Left lung (tissue), 10 donors: Measurements from ENCODE around the gene HSPB2. TPM values are rescaled to one million over a fixed set of nuclear protein-coding genes. Genes with fewer than 3 reads are reported as not detected.

Experiments used
- ATAC-seq: fragments of 200-7000 bp; cut with Tn5 transposase; one replicate; pipeline ENCODE4 v1.9.1; 2020; ENCODE audit warnings: moderate library complexity
- DNase-seq, 4 donors: peaks; one replicate each; pipeline ENCODE4 v3.0.0-alpha.2; 2013 to 2020
- H3K27ac ChIP-seq, 2 donors: fragments of 200-600 bp; sonication (generic) in 1 of 2; one replicate each; pipeline versions ENCODE4 v1.5.0 to v1.8.0; 2020 to 2021
- H3K27me3 ChIP-seq, 2 donors: fragments of 200-600 bp; sonication (generic) in 1 of 2; one replicate each; pipeline versions ENCODE4 v1.5.0 to v1.8.0; 2020 to 2021
- H3K36me3 ChIP-seq, 2 donors: fragments of 200-600 bp; sonication (generic) in 1 of 2; one replicate each; pipeline versions ENCODE4 v1.5.0 to v1.8.0; 2020 to 2021
- H3K4me1 ChIP-seq, 2 donors: fragments of 200-600 bp; one replicate each; pipeline ENCODE4 v1.8.0; 2021
- H3K4me3 ChIP-seq, 2 donors: fragments of 200-600 bp; sonication (generic) in 1 of 2; one replicate each; pipeline versions ENCODE4 v1.5.0 to v1.8.0; 2020 to 2021; ENCODE audit warnings: mild to moderate bottlenecking in 1 of 2
- H3K9me3 ChIP-seq, 2 donors: fragments of 200-600 bp; sonication (generic) in 1 of 2; one replicate each; pipeline versions ENCODE4 v1.5.0 to v1.8.0; 2020 to 2021
- intact Hi-C, 2 donors: fragments of 100-400 bp; cut with DNase I; formaldehyde crosslinking; loops; one replicate each; pipeline versions ENCODE4 v1.11.2 to v1.14.2; 2022
- polyA plus RNA-seq, 6 donors: library from polyadenylated mRNA; unstranded; fragments of 120-200 nt; gene quantifications; one replicate each; pipeline ENCODE4 v1.2.1, GENCODE V29; 2013; ENCODE audit not compliant: insufficient read length in 6 of 6
- total RNA-seq, 2 donors: library from RNA; stranded (reverse); fragmentation: NEBNext Ultra II Directional; extraction: Animal tissue kit (Norgen Biotek cat#: 25700); gene quantifications; one replicate each; pipeline ENCODE4 v1.2.1, GENCODE V29; 2021
- TF ChIP-seq, protein P1 (sequence below), 2 donors: fragments of 200-600 bp; sonication (generic) in 1 of 2; IDR thresholded peaks; one replicate each; pipeline versions ENCODE4 v1.5.0 to v1.8.0; 2021; ENCODE audit warnings: antibody characterized with exemption in 2 of 2
- donor health status: DM: no; HTN: yes; CAD: no.
- donor health status: DM: no; HTN: no; CAD: no.

Gene HSPB2
- total and polyA plus RNA-seq, 8 donors, result 3.7 to 7.2 (median 4.8) TPM

DNA sequence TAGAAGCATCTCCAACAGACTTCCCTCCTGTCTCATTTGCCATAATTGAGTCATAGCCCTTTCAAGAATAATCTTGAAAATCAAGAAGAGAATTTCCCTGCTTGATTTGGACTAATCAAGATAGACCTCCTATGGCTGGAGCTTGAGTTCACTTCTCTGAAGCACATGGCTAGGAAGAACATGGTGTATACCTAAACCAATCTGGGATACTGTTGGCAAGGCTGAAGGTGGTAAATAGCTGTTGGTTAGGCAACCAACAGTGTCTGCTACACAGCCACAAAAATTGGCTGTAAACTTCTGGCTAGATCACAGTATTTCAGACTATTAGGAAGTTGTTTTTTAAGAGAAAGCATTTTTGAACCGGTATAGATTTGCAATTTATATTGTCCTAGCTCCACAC lies 5.9 kb upstream of the HSPB2 start:
- Histone ChIP-seq H3K27ac (no peak overlapping the region), H3K27me3 (peaks cover 0 to 15% of the 10 kb centered on the region in 2 donors), H3K4me1 (no peaks in the 10 kb centered on the region), H3K36me3 (no peaks in the 10 kb centered on the region), H3K4me3 (no peak overlapping the region), H3K9me3 (peaks cover 0 to 2% of the 10 kb centered on the region in 2 donors)
- TF ChIP-seq, protein P1, sequence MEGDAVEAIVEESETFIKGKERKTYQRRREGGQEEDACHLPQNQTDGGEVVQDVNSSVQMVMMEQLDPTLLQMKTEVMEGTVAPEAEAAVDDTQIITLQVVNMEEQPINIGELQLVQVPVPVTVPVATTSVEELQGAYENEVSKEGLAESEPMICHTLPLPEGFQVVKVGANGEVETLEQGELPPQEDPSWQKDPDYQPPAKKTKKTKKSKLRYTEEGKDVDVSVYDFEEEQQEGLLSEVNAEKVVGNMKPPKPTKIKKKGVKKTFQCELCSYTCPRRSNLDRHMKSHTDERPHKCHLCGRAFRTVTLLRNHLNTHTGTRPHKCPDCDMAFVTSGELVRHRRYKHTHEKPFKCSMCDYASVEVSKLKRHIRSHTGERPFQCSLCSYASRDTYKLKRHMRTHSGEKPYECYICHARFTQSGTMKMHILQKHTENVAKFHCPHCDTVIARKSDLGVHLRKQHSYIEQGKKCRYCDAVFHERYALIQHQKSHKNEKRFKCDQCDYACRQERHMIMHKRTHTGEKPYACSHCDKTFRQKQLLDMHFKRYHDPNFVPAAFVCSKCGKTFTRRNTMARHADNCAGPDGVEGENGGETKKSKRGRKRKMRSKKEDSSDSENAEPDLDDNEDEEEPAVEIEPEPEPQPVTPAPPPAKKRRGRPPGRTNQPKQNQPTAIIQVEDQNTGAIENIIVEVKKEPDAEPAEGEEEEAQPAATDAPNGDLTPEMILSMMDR (IDR thresholded peaks at IDR 0.05), result no peak
- ATAC-seq (no peak), DNase-seq (no peak)
- intact Hi-C loops, result no loop called here

DNA sequence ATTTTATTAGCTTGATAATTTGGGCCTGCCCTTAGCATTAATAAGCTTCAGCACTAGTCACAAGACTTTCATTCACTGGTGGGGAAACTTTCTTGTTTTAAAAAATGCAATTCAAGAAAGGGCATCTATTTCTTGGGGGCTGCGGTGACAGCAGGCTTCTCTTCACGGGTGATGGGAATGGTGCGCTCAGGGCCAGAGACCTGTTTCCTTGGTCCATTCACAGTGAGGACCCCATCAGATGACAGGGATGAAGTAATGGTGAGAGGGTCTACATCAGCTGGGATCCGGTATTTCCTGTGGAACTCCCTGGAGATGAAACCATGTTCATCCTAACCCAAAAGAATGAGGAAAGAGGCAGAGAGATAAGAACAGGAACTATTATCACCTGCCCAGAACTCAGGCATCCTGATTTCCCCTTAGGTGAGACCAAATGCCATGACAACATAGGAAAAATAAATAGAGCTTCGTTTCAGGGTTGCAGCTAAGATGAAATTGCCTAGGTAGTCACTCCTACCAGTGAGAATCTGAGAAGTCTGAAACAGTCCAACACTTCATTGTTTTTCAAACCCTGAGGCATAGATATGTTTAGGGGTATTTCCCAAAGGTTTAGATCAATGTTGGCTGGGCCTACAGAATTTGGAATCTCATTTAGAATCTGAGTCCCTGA lies 3.8 kb upstream of the HSPB2 start:
- no peak overlapping the region for H3K4me3 ChIP-seq

DNA sequence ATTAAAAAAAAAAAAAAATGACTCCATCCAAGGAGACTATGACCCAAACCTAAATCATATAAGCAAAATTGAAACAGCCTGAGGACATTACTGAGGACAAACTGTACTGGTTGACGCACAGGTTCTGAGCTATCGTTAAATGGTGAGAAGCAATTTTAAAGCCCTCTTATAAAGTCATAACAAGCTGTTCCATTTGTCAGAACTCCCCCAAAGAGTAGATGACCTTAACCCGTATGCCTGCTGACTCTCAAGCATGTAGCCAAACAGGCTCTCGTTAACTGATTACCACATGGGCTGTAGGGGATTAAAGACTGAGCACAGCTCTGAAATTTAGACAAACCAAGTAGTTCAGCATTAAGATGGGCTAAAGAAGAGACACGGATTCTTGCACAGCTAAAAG lies 3.2 kb upstream of the HSPB2 start:
- TF ChIP-seq, protein P1 (IDR thresholded peaks at IDR 0.05), result no peak
- Histone ChIP-seq H3K36me3 (no peaks in the 10 kb centered on the region), H3K9me3 (peaks cover 0 to 2% of the 10 kb centered on the region in 2 donors), H3K4me1 (no peaks in the 10 kb centered on the region), H3K4me3 (no peak overlapping the region), H3K27me3 (peaks cover 0 to 42% of the 10 kb centered on the region in 2 donors), H3K27ac (no peak overlapping the region)
- intact Hi-C loops, result no loop called here
- ATAC-seq, result no peak
- DNase-seq, result no peak

More for the DNA sequence above, 3.8 kb upstream of the HSPB2 start:
- H3K36me3 ChIP-seq, result no peaks in the 10 kb centered on the region
- intact Hi-C loops, result no loop called here
- H3K27ac ChIP-seq, result no peak overlapping the region
- peaks cover 0 to 36% of the 10 kb centered on the region in 2 donors for H3K27me3 ChIP-seq
- ATAC-seq (no peak), DNase-seq (no peak)
- no peaks in the 10 kb centered on the region for H3K4me1 ChIP-seq
- TF ChIP-seq, protein P1 (IDR thresholded peaks at IDR 0.05), result no peak
- peaks cover 0 to 2% of the 10 kb centered on the region in 2 donors for H3K9me3 ChIP-seq

DNA sequence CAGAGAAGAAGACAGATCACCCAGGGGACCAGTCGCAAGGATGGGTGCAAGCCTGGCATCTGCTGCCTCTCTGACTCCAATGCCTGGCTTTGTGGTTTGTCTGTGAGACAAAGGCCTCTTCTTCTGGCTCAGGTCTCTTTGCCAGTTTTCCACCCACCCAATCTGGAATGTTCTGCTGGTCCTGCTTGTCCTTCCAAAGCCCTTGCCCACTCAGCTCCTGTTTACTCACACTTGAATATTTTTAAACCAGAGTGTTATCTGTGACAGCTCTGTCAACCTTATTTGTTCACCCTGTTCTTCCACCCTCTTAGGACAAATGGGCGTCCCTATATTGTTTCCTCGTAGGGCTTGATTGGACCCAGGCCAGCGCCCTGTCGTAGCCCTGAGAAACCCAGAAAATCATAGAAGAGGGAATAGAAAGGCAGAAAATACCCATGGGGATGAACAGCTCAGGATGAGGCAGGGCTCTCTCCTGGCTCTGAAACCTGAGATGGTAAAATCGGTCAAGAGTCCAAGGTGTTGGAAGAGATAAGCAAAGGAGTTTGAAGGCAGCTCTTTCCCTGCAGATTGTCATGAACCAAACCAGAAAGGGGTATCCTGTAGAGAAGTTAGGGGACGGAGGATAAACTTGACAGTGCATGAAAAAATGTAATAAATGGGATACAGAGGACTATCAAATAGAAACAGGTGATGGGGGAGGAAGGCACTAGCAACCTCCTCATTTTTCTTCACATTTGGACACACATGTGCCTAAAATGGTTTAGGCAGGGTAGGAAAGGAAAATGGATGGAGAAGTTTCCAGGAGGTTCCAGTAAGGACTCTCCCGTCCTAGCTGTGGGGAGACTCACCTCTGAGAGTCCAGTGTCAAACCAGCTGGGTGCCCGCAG lies 1.6 kb upstream of the HSPB2 start:
- DNase-seq, result no peak
- ATAC-seq, result peak; percentile 6
- TF ChIP-seq, protein P1 (IDR thresholded peaks at IDR 0.05), result no peak
- intact Hi-C loops, result no loop called here
- H3K9me3 ChIP-seq, result no peaks in the 10 kb centered on the region
- H3K4me1 ChIP-seq, result no peaks in the 10 kb centered on the region
- H3K36me3 ChIP-seq, result no peaks in the 10 kb centered on the region
- H3K27ac ChIP-seq, result peak overlapping the region; percentile 48 to 85
- H3K4me3 ChIP-seq, result peak overlapping the region in 1 of 2 donors; percentile 35
- H3K27me3 ChIP-seq, result peaks cover 0 to 44% of the 10 kb centered on the region in 2 donors
